SKM-1 treated with dmso at 0.1 percent for 144 hours (cell line): ENCODE data around the gene SELENOO.
"Not testable (repeated sequence)": the region's sequence is repeated elsewhere in the genome, so short reads cannot be mapped to it uniquely, and the experiment has no call there.

Experiments
- DNase-seq: peaks from one replicate; lab custom pipeline; 2025; ENCODE audit not compliant: unreplicated experiment; lab: John Stamatoyannopoulos, UW

SELENOO gene

GRCh38 chr22:50198624-50199017 is 2.2 kb upstream of the SELENOO start:
- DNase-seq = no peak

- no peak for DNase-seq
Measured at GRCh38 chr22:50199251-50199721, 1.5 kb upstream of the SELENOO start.

- no peak for DNase-seq
Measured at GRCh38 chr22:50199829-50200460, 866 bp upstream of the SELENOO start.

GRCh38 chr22:50201191-50202129 is 649 bp downstream of the SELENOO start:
- no peak for DNase-seq

GRCh38 chr22:50202130-50202666 is 1.4 kb downstream of the SELENOO start:
- no peak for DNase-seq

GRCh38 chr22:50203288-50203687 is 2.5 kb downstream of the SELENOO start:
- DNase-seq = no peak

- no peak for DNase-seq
Measured at GRCh38 chr22:50204571-50204970, 3.8 kb downstream of the SELENOO start.

- DNase-seq = not testable (repeated sequence)
Measured at GRCh38 chr22:50204998-50205397, 4.2 kb downstream of the SELENOO start.

- DNase-seq = no peak
Measured at GRCh38 chr22:50205781-50206569, 5.2 kb downstream of the SELENOO start.

GRCh38 chr22:50206599-50206998 is 5.8 kb downstream of the SELENOO start:
- no peak for DNase-seq

GRCh38 chr22:50207383-50208140 is 6.8 kb downstream of the SELENOO start:
- no peak for DNase-seq

- DNase-seq = no peak
Measured at GRCh38 chr22:50208430-50208938, 7.7 kb downstream of the SELENOO start.

- DNase-seq = no peak
Measured at GRCh38 chr22:50208939-50209892, 8.4 kb downstream of the SELENOO start.

- DNase-seq = peak; percentile 35
Measured at GRCh38 chr22:50209893-50210292, 9.1 kb downstream of the SELENOO start.

GRCh38 chr22:50210378-50211139 is 9.7 kb downstream of the SELENOO start:
- no peak for DNase-seq

- no peak for DNase-seq
Measured at GRCh38 chr22:50211147-50211546, 10.3 kb downstream of the SELENOO start.

- no peak for DNase-seq
Measured at GRCh38 chr22:50213263-50213662, 12.5 kb downstream of the SELENOO start.
